ENCODE results near the gene PITPNM3.

GRCh38 chr17:6530324-6530920, 25.9 kb downstream of the PITPNM3 start:
- TF ChIP-seq CTCF (IDR thresholded peaks at IDR 0.05; ENCODE audit: poor library complexity) (no peak), EZH2 (IDR thresholded peaks at IDR 0.05; ENCODE audit: borderline replicate concordance) (no peak)

Data from hepatocyte (in vitro differentiated cells).